ENCODE data around the gene PPP1R3F.
"Not testable (repeated sequence)": the region's sequence is repeated elsewhere in the genome, so short reads cannot be mapped to it uniquely, and the experiment has no call there.

PPP1R3F gene

GRCh38 chrX:49323735-49324134 lies 54.1 kb downstream of the PPP1R3F start:
- DNase-seq, result not testable (repeated sequence)

GRCh38 chrX:49330421-49330820 lies 60.8 kb downstream of the PPP1R3F start:
- not testable (repeated sequence) for DNase-seq

GRCh38 chrX:49331282-49331681 lies 61.7 kb downstream of the PPP1R3F start, which contains the start of gene GAGE13:
TSS of gene GAGE13 (plus strand) at chrX:49331582. CDS start at chrX:49332738, 1,156 bp downstream.
- DNase-seq, result not testable (repeated sequence)

- not testable (repeated sequence) for DNase-seq
Measured at GRCh38 chrX:49331841-49332240, 62.2 kb downstream of the PPP1R3F start.
